GM12878 (cell line): Measurements from ENCODE around the gene SFSWAP. TPM values are rescaled to one million over a fixed set of nuclear protein-coding genes. Genes with fewer than 3 reads are reported as not detected.

Experiments used
- ATAC-seq: fragments of 200-7000 bp; cut with Tn5 transposase; 3 replicates; pipeline ENCODE4 v1.9.1; 2020; ENCODE audit warnings: mild to moderate bottlenecking, moderate library complexity
- BruUV-seq: library from RNA; stranded (reverse); fragments of 400-500 nt; replicated peaks from 2 replicates; lab custom pipeline; 2021; lab: Mats Ljungman, UMichigan
- CTCF ChIA-PET: fragments of 300-600 bp; sonication (Branson Sonifier 250); formaldehyde crosslinking; extraction: SDS; loops from one replicate; lab custom pipeline; 2021; ENCODE audit warnings: inconsistent platforms; lab: Yijun Ruan, JAX
- POLR2A ChIA-PET: fragments of 350-600 bp; formaldehyde crosslinking; extraction: SDS; loops from one replicate; lab custom pipeline; 2021; ENCODE audit warnings: inconsistent platforms; lab: Charles Lee
- RAD21 ChIA-PET: fragments of 300-600 bp; sonication (Branson Sonifier 250); formaldehyde crosslinking; loops from one replicate; lab custom pipeline; 2023; ENCODE audit warnings: antibody characterized with exemption; ENCODE audit not compliant: unreplicated experiment; lab: Charles Lee
- SMC1A ChIA-PET: fragments of 300-600 bp; sonication (Branson Sonifier 250); formaldehyde crosslinking; loops from one replicate; lab custom pipeline; 2023; ENCODE audit not compliant: unreplicated experiment, uncharacterized antibody; lab: Charles Lee
- DNase-seq: peaks from one replicate; pipeline ENCODE4 v3.0.0-alpha.2; 2011; ENCODE audit warnings: low read depth, low spot score
- FAIRE-seq: peaks from 3 replicates; lab custom pipeline; 2011; peaks lifted over from hg19 to GRCh38; lab: Jason Lieb, UNC
- H2AFZ ChIP-seq: 2 replicates; pipeline ENCODE4 v1.6.0; 2011; ENCODE audit warnings: low read depth, low read length, control low read depth; ENCODE audit not compliant: control insufficient read depth
- H3K27ac ChIP-seq: 2 replicates; pipeline ENCODE4 v1.5.1; 2011; ENCODE audit warnings: control low read depth; ENCODE audit not compliant: control insufficient read depth, insufficient read depth
- H3K27me3 ChIP-seq, 2 experiments: replicated peaks in 1 of 2; 2 replicates each; pipeline versions ENCODE4 v1.6.0 to v1.6.1; 2011; ENCODE audit warnings: low read length in 1 of 2; ENCODE audit not compliant: control insufficient read depth in 2 of 2, insufficient read depth in 2 of 2
- H3K36me3 ChIP-seq, 2 experiments: 2 replicates each; pipeline ENCODE4 v1.5.1; 2011; ENCODE audit warnings: low read length in 1 of 2; ENCODE audit not compliant: control insufficient read depth in 2 of 2, insufficient read depth in 2 of 2
- H3K4me1 ChIP-seq: 2 replicates; pipeline ENCODE4 v1.6.1; 2011; ENCODE audit warnings: mild to moderate bottlenecking, low read length, moderate library complexity, mixed read lengths; ENCODE audit not compliant: control insufficient read depth, insufficient read depth
- H3K4me2 ChIP-seq: 2 replicates; pipeline ENCODE4 v1.6.0; 2011; ENCODE audit warnings: control low read depth; ENCODE audit not compliant: control insufficient read depth, insufficient read depth
- H3K4me3 ChIP-seq: fragments of 200-600 bp; sonication (generic); 2 replicates; pipeline ENCODE4 v1.5.1; 2016
- H3K79me2 ChIP-seq: 2 replicates; pipeline ENCODE4 v1.6.0; 2011; ENCODE audit warnings: low read length; ENCODE audit not compliant: control insufficient read depth, insufficient read depth
- H3K9ac ChIP-seq: 2 replicates; pipeline ENCODE4 v1.8.0; 2011; ENCODE audit warnings: low read length, control low read depth, mixed read lengths; ENCODE audit not compliant: control insufficient read depth, insufficient read depth
- H3K9me3 ChIP-seq: replicated peaks from 3 replicates; pipeline ENCODE4 v1.5.1; 2011; ENCODE audit warnings: mild to moderate bottlenecking, low read length; ENCODE audit not compliant: control insufficient read depth, insufficient read depth
- H4K20me1 ChIP-seq: 2 replicates; pipeline ENCODE4 v1.6.0; 2011; ENCODE audit not compliant: control insufficient read depth, insufficient read depth
- ATF7 ChIP-seq: fragments of 450-650 bp; IDR thresholded peaks from 2 replicates; pipeline ENCODE4 v1.6.1; 2016; ENCODE audit warnings: low read depth, mild to moderate bottlenecking
- BACH1 ChIP-seq: fragments of 450-650 bp; IDR thresholded peaks from 2 replicates; pipeline ENCODE4 v1.6.1; 2017; ENCODE audit warnings: mild to moderate bottlenecking, borderline replicate concordance
- CHD1 ChIP-seq: IDR thresholded peaks from 2 replicates; pipeline ENCODE4 v1.6.1; 2012; ENCODE audit warnings: low read depth, low read length, improper control_type of control experiment
- CHD4 ChIP-seq: fragments of 200-600 bp; sonication (generic); IDR thresholded peaks from 2 replicates; pipeline ENCODE4 v1.6.1; 2016; ENCODE audit warnings: mild to moderate bottlenecking
- EED ChIP-seq: sonication (generic); IDR thresholded peaks from 2 replicates; pipeline ENCODE4 v1.6.1; 2016; ENCODE audit warnings: antibody characterized with exemption, low read depth
- EGR1 ChIP-seq, 2 experiments: IDR thresholded peaks; 1 replicate in 1 of 2; 2 replicates in 1 of 2; pipeline ENCODE4 v1.6.1; 2011 to 2012; ENCODE audit warnings: low read depth in 2 of 2, low read length in 2 of 2, borderline replicate concordance in 1 of 2, mild to moderate bottlenecking in 1 of 2, moderate library complexity in 1 of 2
- FOXK2 ChIP-seq: fragments of 450-650 bp; IDR thresholded peaks from 2 replicates; pipeline ENCODE4 v1.6.1; 2017; ENCODE audit warnings: mild to moderate bottlenecking, moderate library complexity
- KLF5 ChIP-seq: fragments of 450-650 bp; IDR thresholded peaks from 2 replicates; pipeline ENCODE4 v1.6.1; 2014; ENCODE audit warnings: mild to moderate bottlenecking; ENCODE audit not compliant: partially characterized antibody
- NR2C1 ChIP-seq: fragments of 450-650 bp; IDR thresholded peaks from 2 replicates; pipeline ENCODE4 v1.6.1; 2017; ENCODE audit warnings: antibody characterized with exemption, mild to moderate bottlenecking, moderate library complexity
- PAX5 ChIP-seq: IDR thresholded peaks from 2 replicates; pipeline ENCODE4 v1.6.1; 2011; ENCODE audit warnings: low read depth, low read length, borderline replicate concordance
- PAX8 ChIP-seq: fragments of 450-650 bp; IDR thresholded peaks from 2 replicates; pipeline ENCODE4 v1.6.1; 2017; ENCODE audit warnings: mild to moderate bottlenecking, moderate library complexity
- SP1 ChIP-seq: IDR thresholded peaks from one replicate; pipeline ENCODE4 v1.6.1; 2011; ENCODE audit warnings: low read depth, low read length
- STAT3 ChIP-seq: IDR thresholded peaks from 2 replicates; pipeline ENCODE4 v1.6.1; 2011; ENCODE audit warnings: low read depth, low read length, improper control_type of control experiment
- ZNF217 ChIP-seq: fragments of 450-650 bp; IDR thresholded peaks from 2 replicates; pipeline ENCODE4 v1.6.1; 2017; ENCODE audit warnings: antibody characterized with exemption, mild to moderate bottlenecking
- ZNF592 ChIP-seq: fragments of 450-650 bp; IDR thresholded peaks from 2 replicates; pipeline ENCODE4 v1.6.1; 2017; ENCODE audit warnings: mild to moderate bottlenecking, moderate library complexity
- WGBS: methylation state at CpG from one replicate; pipeline ENCODE4 v1.1.6; 2016; ENCODE audit warnings: low lambda C conversion rate; ENCODE audit not compliant: insufficient replicate concordance, insufficient coverage; ENCODE audit errors: missing lambda C conversion rate; 5-methylcytosine and 5-hydroxymethylcytosine counted together
- in situ Hi-C: fragments of 300-500 bp; cut with MboI; formaldehyde crosslinking; loops from 9 replicates; pipeline ENCODE4 v1.14.3; 2018; ENCODE audit warnings: mixed read lengths
- intact Hi-C: fragments of 100-400 bp; cut with micrococcal nuclease; formaldehyde crosslinking; loops from one replicate; pipeline ENCODE4 v1.14.2; 2022; ENCODE audit not compliant: unreplicated experiment
- polyA plus RNA-seq, 11 experiments: library from polyadenylated mRNA; depleted of rRNA in 4 of 11; unstranded in 6 of 11; stranded (reverse) in 5 of 11; fragments of >200 nt; fragmentation: Nextera tagmentation in 4 of 11; fragmentation: Illumina TruSeq in 1 of 11; extraction: Ambion mirVana in 4 of 11; extraction: Trizol in 1 of 11; gene quantifications; 1 replicate in 1 of 11; 2 replicates in 10 of 11; pipeline versions ENCODE4 v1.2.1 to v1.2.3, GENCODE V29; 2011 to 2016; ENCODE audit warnings: inconsistent platforms in 2 of 11, missing spikeins in 2 of 11, low read depth in 1 of 11
- total RNA-seq, 4 experiments: library from RNA; depleted of rRNA in 3 of 4; stranded (reverse); fragments of >200 nt in 3 of 4; fragmentation: Illumina TruSeq in 1 of 4; extraction: Trizol in 1 of 4; gene quantifications; 2 replicates each; pipeline versions ENCODE4 v1.2.1 to v1.2.3, GENCODE V29; 2013 to 2021

SFSWAP gene
- total and polyA plus RNA-seq, 10 of the 15 experiments (the other 5 are each of a cell fraction or from before 2014, with no cell fraction given): 1.8 to 48.6 (median 25.0) TPM

DNA sequence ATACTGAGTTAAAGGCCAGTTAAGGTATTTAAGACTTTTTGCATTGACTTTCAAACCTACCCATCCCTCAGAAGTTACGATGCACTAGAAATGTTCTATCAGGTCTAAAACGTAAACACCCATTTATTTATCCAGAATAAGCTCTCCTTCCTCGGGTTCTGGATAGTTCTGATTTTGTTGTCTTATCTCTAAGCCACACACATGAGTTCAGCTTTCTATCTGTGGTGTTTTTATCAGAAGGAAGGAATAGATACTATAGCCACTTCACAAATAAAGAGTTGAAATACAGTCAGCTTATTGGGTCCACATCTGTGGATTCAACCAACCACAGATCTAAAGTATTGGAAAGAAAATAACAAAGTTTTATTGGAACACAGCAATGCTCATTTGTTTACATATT lies 5.4 kb downstream of the SFSWAP start:
- FAIRE-seq (no peak), ATAC-seq (no peak), DNase-seq (no peak)
- H3K36me3 ChIP-seq: peaks cover 11 to 47% of the 10 kb centered on the region in 2 experiments
- 94% methylated on average over 3 of the region's 3 CpGs for WGBS
- ChIA-PET SMC1A (interaction anchor here (1.8 kb wide), 1 partner anchor 8 kb away, joined by 5 read pairs; no protein-coding TSS in a partner anchor), RAD21 (interaction anchor here (1.3 to 1.6 kb wide), 2 partner anchors 8 to 612 kb away, joined by 3 to 4 read pairs; no protein-coding TSS in a partner anchor), POLR2A (no interaction called here), CTCF (interaction anchor here (1.1 to 1.2 kb wide), 2 partner anchors 395 to 611 kb away, joined by 3 read pairs; no protein-coding TSS in a partner anchor)
- H3K4me1 ChIP-seq: peaks cover 5% of the 10 kb centered on the region
- TF ChIP-seq SP1 (no peak), CHD4 (no peak)
- H3K9ac ChIP-seq: no peak overlapping the region
- H3K4me3 ChIP-seq: no peak overlapping the region
- H4K20me1 ChIP-seq: no peaks in the 10 kb centered on the region
- no peak overlapping the region for H3K4me2 ChIP-seq
- no peaks in the 10 kb centered on the region for H3K27me3 ChIP-seq
- in situ Hi-C loops: no loop called here
- H2AFZ ChIP-seq: no peak overlapping the region
- intact Hi-C loops: no loop called here
- H3K79me2 ChIP-seq: peaks cover 24% of the 10 kb centered on the region
- H3K9me3 ChIP-seq: no peaks in the 10 kb centered on the region
- no peak overlapping the region for H3K27ac ChIP-seq
- no TSS peak for BruUV-seq

GRCh38 chr12:131720241-131720640 lies 9.4 kb downstream of the SFSWAP start:
- FAIRE-seq (no peak), ATAC-seq (no peak), DNase-seq (no peak)
- no peak overlapping the region for H3K4me2 ChIP-seq
- no peak overlapping the region for H2AFZ ChIP-seq
- RAD21 ChIA-PET: no interaction called here
- no peak overlapping the region for H3K4me3 ChIP-seq
- WGBS: 80% methylated on average over 8 of the region's 8 CpGs
- in situ Hi-C loops (no loop called here), intact Hi-C loops (no loop called here)
- no peaks in the 10 kb centered on the region for H4K20me1 ChIP-seq
- H3K9me3 ChIP-seq: no peaks in the 10 kb centered on the region
- H3K27ac ChIP-seq: no peak overlapping the region
- peaks cover 13 to 44% of the 10 kb centered on the region in 2 experiments; a peak in 3 of 4 replicates for H3K36me3 ChIP-seq
- SMC1A ChIA-PET: no interaction called here
- H3K79me2 ChIP-seq: peaks cover 4% of the 10 kb centered on the region
- no peaks in the 10 kb centered on the region for H3K4me1 ChIP-seq
- H3K27me3 ChIP-seq: no peaks in the 10 kb centered on the region
- CTCF ChIA-PET: interaction anchor here (0.8 to 1.8 kb wide), 2 partner anchors 15 to 35 kb away, joined by 3 to 4 read pairs; no protein-coding TSS in a partner anchor
- POLR2A ChIA-PET: no interaction called here
- H3K9ac ChIP-seq: no peak overlapping the region
- BruUV-seq: no TSS peak
- no peak for TF ChIP-seq CHD1
- no peak for TF ChIP-seq ZNF217
- TF ChIP-seq BACH1: no peak
- no peak for TF ChIP-seq NR2C1
- no peak for TF ChIP-seq EED
- no peak for TF ChIP-seq EGR1 (IDR thresholded peaks at IDR 0.05; ENCODE audit: borderline replicate concordance in 1 of 2, low read depth in 2 of 2, low read length in 2 of 2)
- TF ChIP-seq KLF5: no peak
- TF ChIP-seq ZNF592: no peak
- no peak for TF ChIP-seq PAX8
- no peak for TF ChIP-seq PAX5
- no peak for TF ChIP-seq ATF7
- no peak for TF ChIP-seq FOXK2
- no peak for TF ChIP-seq STAT3
- TF ChIP-seq SP1: no peak
